ENCODE results near the gene TEAD1. TPM values are rescaled to one million over a fixed set of nuclear protein-coding genes. Genes with fewer than 3 reads are reported as not detected.
A peak's percentile ranks its signal among the peaks of the same experiment; 100 is the strongest.

The TEAD1 gene
- total and polyA plus RNA-seq, 2 experiments from 2014 or later: 24.5 to 103 TPM

GRCh38 chr11:12702999-12703453 is 28.8 kb downstream of the TEAD1 start:
- H2AFZ ChIP-seq: no peak overlapping the region
- H3K27me3 Mint-ChIP-seq (ENCODE audit: insufficient read depth, low read depth, poor library complexity): peaks cover 5% of the 10 kb centered on the region
- no peak overlapping the region for H3K27ac ChIP-seq (ENCODE audit: low read depth)
- H3K36me3 Mint-ChIP-seq (ENCODE audit: low read depth): no peaks in the 10 kb centered on the region
- peaks cover 83% of the 10 kb centered on the region for H3K4me1 ChIP-seq (ENCODE audit: insufficient read depth)
- no peaks in the 10 kb centered on the region for H3K36me3 ChIP-seq (ENCODE audit: insufficient read depth)
- DNase-seq (ENCODE audit: low spot score) (no peak), ATAC-seq (peak; percentile 50)
- H3K4me3 ChIP-seq: no peak overlapping the region
- H3K9me3 Mint-ChIP-seq: no peaks in the 10 kb centered on the region
- peaks cover 84% of the 10 kb centered on the region for H4K20me1 ChIP-seq (replicated peaks; ENCODE audit: insufficient read depth)
- TF ChIP-seq POLR2AphosphoS5 (IDR thresholded peaks at IDR 0.05; ENCODE audit: low read depth): no peak
- TF ChIP-seq STAT1 (IDR thresholded peaks at IDR 0.05; ENCODE audit: unreplicated experiment): no peak
- no peak for TF ChIP-seq ZNF331 (CRISPR knock-in tag; IDR thresholded peaks at IDR 0.05; ENCODE audit: low read depth)
- no peak for TF ChIP-seq EZH2 (IDR thresholded peaks at IDR 0.05; ENCODE audit: low read depth, unreplicated experiment)
- TF ChIP-seq REST (IDR thresholded peaks at IDR 0.05; ENCODE audit: unreplicated experiment): no peak
- TF ChIP-seq ZNF114 (CRISPR knock-in tag; IDR thresholded peaks at IDR 0.05): no peak
- no peak for TF ChIP-seq ETS1 (IDR thresholded peaks at IDR 0.05)
- H3K79me2 ChIP-seq (replicated peaks; ENCODE audit: insufficient read depth): peaks cover 100% of the 10 kb centered on the region
- H3K27ac Mint-ChIP-seq: no peak overlapping the region
- peaks cover 90% of the 10 kb centered on the region for H3K4me1 Mint-ChIP-seq
- H3F3A ChIP-seq (replicated peaks; ENCODE audit: low read depth): no peaks in the 10 kb centered on the region
- H3K4me3 Mint-ChIP-seq: no peak overlapping the region
- H3K4me2 ChIP-seq: no peak overlapping the region
- no peaks in the 10 kb centered on the region for H3K27me3 ChIP-seq (ENCODE audit: insufficient read depth)
- no peaks in the 10 kb centered on the region for H3K9me2 ChIP-seq (ENCODE audit: insufficient read depth)

- H3K27ac Mint-ChIP-seq: peak overlapping the region; percentile 20; the same call in 1 of the 2 replicates
- H3K27ac ChIP-seq (ENCODE audit: low read depth): no peak overlapping the region
- H3K9me2 ChIP-seq (ENCODE audit: insufficient read depth): no peaks in the 10 kb centered on the region
- H4K20me1 ChIP-seq (replicated peaks; ENCODE audit: insufficient read depth): peaks cover 81% of the 10 kb centered on the region
- H3K4me2 ChIP-seq: peak overlapping the region; percentile 15; the same call in 1 of the 2 replicates
- no peaks in the 10 kb centered on the region for H3K36me3 ChIP-seq (ENCODE audit: insufficient read depth)
- no peaks in the 10 kb centered on the region for H3K36me3 Mint-ChIP-seq (ENCODE audit: low read depth)
- peaks cover 100% of the 10 kb centered on the region for H3K79me2 ChIP-seq (replicated peaks; ENCODE audit: insufficient read depth)
- ATAC-seq: no peak
- peaks cover 83% of the 10 kb centered on the region for H3K4me1 Mint-ChIP-seq
- no peak overlapping the region for H3K4me3 Mint-ChIP-seq
- H3K4me1 ChIP-seq (ENCODE audit: insufficient read depth): peaks cover 73% of the 10 kb centered on the region
- DNase-seq (ENCODE audit: low spot score): no peak
- TF ChIP-seq POLR2AphosphoS5 (IDR thresholded peaks at IDR 0.05; ENCODE audit: low read depth): no peak
- H3K27me3 ChIP-seq (ENCODE audit: insufficient read depth): no peaks in the 10 kb centered on the region
- peaks cover 2% of the 10 kb centered on the region for H3K27me3 Mint-ChIP-seq (ENCODE audit: insufficient read depth, low read depth, poor library complexity)
- no peak overlapping the region for H2AFZ ChIP-seq
- no peaks in the 10 kb centered on the region for H3F3A ChIP-seq (replicated peaks; ENCODE audit: low read depth)
- H3K4me3 ChIP-seq: no peak overlapping the region
- H3K9me3 Mint-ChIP-seq: no peaks in the 10 kb centered on the region
These were observed 29.8 kb downstream of the TEAD1 start for GRCh38 chr11:12704049-12704448.
